CD4-positive, alpha-beta T cell treated with Interleukin-4 for 4 hours (primary cell): ENCODE data around the gene KRTAP3-3.
"Not testable (repeated sequence)": the region's sequence is repeated elsewhere in the genome, so short reads cannot be mapped to it uniquely, and the experiment has no call there.

Source experiments
- DNase-seq: peaks from one replicate; pipeline ENCODE4 v3.0.0-alpha.2; 2020

KRTAP3-3 gene

GRCh38 chr17:41003926-41004325 is 10.0 kb upstream of the KRTAP3-3 start:
- DNase-seq: no peak

- no peak for DNase-seq
Measured at GRCh38 chr17:41002814-41003213, 8.8 kb upstream of the KRTAP3-3 start.

- DNase-seq: no peak
Measured at GRCh38 chr17:41001795-41002194, 7.8 kb upstream of the KRTAP3-3 start.

GRCh38 chr17:40999563-40999962 is 5.6 kb upstream of the KRTAP3-3 start, which contains the start of gene KRTAP3-2:
Gene KRTAP3-2 (minus strand): TSS chr17:40999906. CDS start chr17:40999853, 53 bp downstream.
- DNase-seq: not testable (repeated sequence)

- DNase-seq: no peak
Measured at GRCh38 chr17:40997361-40997760, 3.4 kb upstream of the KRTAP3-3 start.

GRCh38 chr17:40996829-40997228 is 2.9 kb upstream of the KRTAP3-3 start:
- no peak for DNase-seq

- no peak for DNase-seq
Measured at GRCh38 chr17:40995116-40995515, 1.2 kb upstream of the KRTAP3-3 start.

- DNase-seq: no peak
Measured at GRCh38 chr17:40993084-40993483, 880 bp downstream of the KRTAP3-3 start.

- DNase-seq: no peak
Measured at GRCh38 chr17:40992666-40993065, 1.3 kb downstream of the KRTAP3-3 start.

- DNase-seq: no peak
Measured at GRCh38 chr17:40986920-40987319, 7.0 kb downstream of the KRTAP3-3 start.

- DNase-seq: no peak
Measured at GRCh38 chr17:40984226-40984625, 9.7 kb downstream of the KRTAP3-3 start, which contains the start of gene KRT40. Gene KRT40 (minus strand): TSS chr17:40984326. CDS start chr17:40984273, 53 bp downstream.

- DNase-seq: no peak
Measured at GRCh38 chr17:40981115-40981514, 12.8 kb downstream of the KRTAP3-3 start.

- no peak for DNase-seq
Measured at GRCh38 chr17:40980596-40980995, 13.4 kb downstream of the KRTAP3-3 start.

GRCh38 chr17:40980117-40980516 is 13.8 kb downstream of the KRTAP3-3 start:
- no peak for DNase-seq

- no peak for DNase-seq
Measured at GRCh38 chr17:40978575-40979151, 15.3 kb downstream of the KRTAP3-3 start.

GRCh38 chr17:40975516-40975915 is 18.4 kb downstream of the KRTAP3-3 start:
- no peak for DNase-seq

GRCh38 chr17:40974366-40974765 is 19.6 kb downstream of the KRTAP3-3 start:
- no peak for DNase-seq

- DNase-seq: no peak
Measured at GRCh38 chr17:40967582-40967981, 26.4 kb downstream of the KRTAP3-3 start.

GRCh38 chr17:40966848-40967247 is 27.1 kb downstream of the KRTAP3-3 start, which contains the start of gene KRT39:
Gene KRT39 (minus strand): TSS chr17:40966948. CDS start chr17:40966856, 92 bp downstream.
- no peak for DNase-seq

GRCh38 chr17:40963838-40964237 is 30.1 kb downstream of the KRTAP3-3 start:
- DNase-seq: peak; percentile 27

- DNase-seq: no peak
Measured at GRCh38 chr17:40962059-40962561, 31.9 kb downstream of the KRTAP3-3 start.

GRCh38 chr17:40961591-40961990 is 32.4 kb downstream of the KRTAP3-3 start:
- DNase-seq: no peak

- no peak for DNase-seq
Measured at GRCh38 chr17:40960144-40960543, 33.8 kb downstream of the KRTAP3-3 start.

GRCh38 chr17:40958086-40958953 is 35.6 kb downstream of the KRTAP3-3 start:
- no peak for DNase-seq
